ENCODE data around the gene SPPL2A. TPM values are rescaled to one million over a fixed set of nuclear protein-coding genes. Genes with fewer than 3 reads are reported as not detected.

Gene SPPL2A
- total and polyA plus RNA-seq, 2 of the 13 experiments (the other 11 are each of a cell fraction or from before 2014, with no cell fraction given) = 80.5 to 105 TPM

DNA sequence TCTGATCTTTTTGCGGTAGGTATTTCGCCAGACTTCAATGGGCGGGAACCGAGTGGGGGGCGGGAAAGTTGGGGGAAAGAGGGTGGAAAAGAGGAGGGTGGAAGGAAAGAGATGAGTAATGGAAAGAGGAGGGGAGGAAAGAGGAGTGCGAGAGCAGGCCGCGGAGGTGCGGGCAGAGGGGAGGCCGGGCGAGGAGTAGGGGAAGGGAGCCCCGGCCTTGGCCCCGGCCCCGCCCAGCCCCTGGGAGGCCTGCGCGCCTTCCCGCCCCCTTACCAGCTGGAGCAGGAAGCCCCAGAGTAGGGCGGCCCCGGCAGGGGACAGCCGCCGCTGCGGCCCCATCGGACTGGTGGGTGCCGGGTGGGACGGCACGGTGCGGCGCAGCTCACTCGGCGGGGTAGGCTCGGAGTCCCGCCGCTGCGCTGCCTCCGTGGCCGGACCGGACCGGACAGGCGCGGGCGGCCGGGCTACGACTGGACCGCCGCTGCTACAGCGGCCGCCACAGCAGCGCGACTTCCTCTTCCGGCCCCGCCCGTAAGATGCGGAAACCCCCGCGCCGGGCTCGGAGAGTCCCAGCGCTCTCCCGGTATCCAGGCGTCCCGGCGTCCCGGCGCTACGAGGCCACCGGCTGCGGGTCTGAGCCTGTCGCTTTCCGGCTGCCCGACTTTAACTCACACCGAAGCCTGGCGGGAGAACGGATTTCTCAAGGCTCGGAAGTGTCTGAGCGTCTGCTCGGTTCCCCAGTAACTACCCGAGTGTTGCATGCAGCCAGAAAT is at the start of gene SPPL2A (continued):
- TF ChIP-seq REL (CRISPR knock-in tag; conservative IDR thresholded peaks at IDR 0.05) (no peak; the same call in 1 of the 2 replicates), HBP1 (CRISPR knock-in tag; IDR thresholded peaks at IDR 0.05; ENCODE audit: low read depth) (peak; percentile 54), RXRA (CRISPR knock-in tag; IDR thresholded peaks at IDR 0.05) (peak; percentile 39; the same call in 1 of the 2 replicates), TSC22D2 (CRISPR knock-in tag; IDR thresholded peaks at IDR 0.05; ENCODE audit: borderline replicate concordance) (0 out of 2 replicates have a peak, but pooled peaks have one; percentile 19), MYNN (CRISPR knock-in tag; IDR thresholded peaks at IDR 0.05; ENCODE audit: low read depth) (0 out of 2 replicates have a peak, but pooled peaks have one; percentile 18), ASH2L (IDR thresholded peaks at IDR 0.05; ENCODE audit: insufficient read length, low read depth, low read length) (peak; percentile 41), KLF6 (CRISPR knock-in tag; IDR thresholded peaks at IDR 0.05) (peak; percentile 50; the same call in 1 of the 2 replicates), ARNT2 (CRISPR knock-in tag; IDR thresholded peaks at IDR 0.05; ENCODE audit: low read depth) (peak; percentile 73), ZNF44 (CRISPR knock-in tag; IDR thresholded peaks at IDR 0.05) (no peak), PAF1 (CRISPR knock-in tag; IDR thresholded peaks at IDR 0.05) (no peak), HDAC2 (CRISPR knock-in tag; IDR thresholded peaks at IDR 0.05) (peak; percentile 15; the same call in 1 of the 2 replicates), ZNF614 (CRISPR knock-in tag; IDR thresholded peaks at IDR 0.05; ENCODE audit: borderline replicate concordance) (0 out of 2 replicates have a peak, but pooled peaks have one; percentile 23), POGK (CRISPR knock-in tag; conservative IDR thresholded peaks at IDR 0.05) (peak; percentile 77; the same call in 1 of the 2 replicates), SALL1 (CRISPR knock-in tag; IDR thresholded peaks at IDR 0.05) (peak; percentile 78), KDM6A (CRISPR knock-in tag; IDR thresholded peaks at IDR 0.05; ENCODE audit: low read depth) (0 out of 2 replicates have a peak, but pooled peaks have one; percentile 11), ZSCAN25 (CRISPR knock-in tag; IDR thresholded peaks at IDR 0.05) (peak; percentile 99), ZNF335 (CRISPR knock-in tag; IDR thresholded peaks at IDR 0.05) (peak; percentile 30; the same call in 1 of the 2 replicates), TAF1 (CRISPR knock-in tag; IDR thresholded peaks at IDR 0.05) (peak; percentile 78)
- TF ChIP-seq, protein P1, sequence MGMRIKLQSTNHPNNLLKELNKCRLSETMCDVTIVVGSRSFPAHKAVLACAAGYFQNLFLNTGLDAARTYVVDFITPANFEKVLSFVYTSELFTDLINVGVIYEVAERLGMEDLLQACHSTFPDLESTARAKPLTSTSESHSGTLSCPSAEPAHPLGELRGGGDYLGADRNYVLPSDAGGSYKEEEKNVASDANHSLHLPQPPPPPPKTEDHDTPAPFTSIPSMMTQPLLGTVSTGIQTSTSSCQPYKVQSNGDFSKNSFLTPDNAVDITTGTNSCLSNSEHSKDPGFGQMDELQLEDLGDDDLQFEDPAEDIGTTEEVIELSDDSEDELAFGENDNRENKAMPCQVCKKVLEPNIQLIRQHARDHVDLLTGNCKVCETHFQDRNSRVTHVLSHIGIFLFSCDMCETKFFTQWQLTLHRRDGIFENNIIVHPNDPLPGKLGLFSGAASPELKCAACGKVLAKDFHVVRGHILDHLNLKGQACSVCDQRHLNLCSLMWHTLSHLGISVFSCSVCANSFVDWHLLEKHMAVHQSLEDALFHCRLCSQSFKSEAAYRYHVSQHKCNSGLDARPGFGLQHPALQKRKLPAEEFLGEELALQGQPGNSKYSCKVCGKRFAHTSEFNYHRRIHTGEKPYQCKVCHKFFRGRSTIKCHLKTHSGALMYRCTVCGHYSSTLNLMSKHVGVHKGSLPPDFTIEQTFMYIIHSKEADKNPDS (CRISPR knock-in tag; IDR thresholded peaks at IDR 0.05) = no peak
- TF ChIP-seq, protein P2, sequence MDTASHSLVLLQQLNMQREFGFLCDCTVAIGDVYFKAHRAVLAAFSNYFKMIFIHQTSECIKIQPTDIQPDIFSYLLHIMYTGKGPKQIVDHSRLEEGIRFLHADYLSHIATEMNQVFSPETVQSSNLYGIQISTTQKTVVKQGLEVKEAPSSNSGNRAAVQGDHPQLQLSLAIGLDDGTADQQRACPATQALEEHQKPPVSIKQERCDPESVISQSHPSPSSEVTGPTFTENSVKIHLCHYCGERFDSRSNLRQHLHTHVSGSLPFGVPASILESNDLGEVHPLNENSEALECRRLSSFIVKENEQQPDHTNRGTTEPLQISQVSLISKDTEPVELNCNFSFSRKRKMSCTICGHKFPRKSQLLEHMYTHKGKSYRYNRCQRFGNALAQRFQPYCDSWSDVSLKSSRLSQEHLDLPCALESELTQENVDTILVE (CRISPR knock-in tag; IDR thresholded peaks at IDR 0.05) = peak; percentile 90; the same call in 1 of the 2 replicates
- TF ChIP-seq, protein P3, sequence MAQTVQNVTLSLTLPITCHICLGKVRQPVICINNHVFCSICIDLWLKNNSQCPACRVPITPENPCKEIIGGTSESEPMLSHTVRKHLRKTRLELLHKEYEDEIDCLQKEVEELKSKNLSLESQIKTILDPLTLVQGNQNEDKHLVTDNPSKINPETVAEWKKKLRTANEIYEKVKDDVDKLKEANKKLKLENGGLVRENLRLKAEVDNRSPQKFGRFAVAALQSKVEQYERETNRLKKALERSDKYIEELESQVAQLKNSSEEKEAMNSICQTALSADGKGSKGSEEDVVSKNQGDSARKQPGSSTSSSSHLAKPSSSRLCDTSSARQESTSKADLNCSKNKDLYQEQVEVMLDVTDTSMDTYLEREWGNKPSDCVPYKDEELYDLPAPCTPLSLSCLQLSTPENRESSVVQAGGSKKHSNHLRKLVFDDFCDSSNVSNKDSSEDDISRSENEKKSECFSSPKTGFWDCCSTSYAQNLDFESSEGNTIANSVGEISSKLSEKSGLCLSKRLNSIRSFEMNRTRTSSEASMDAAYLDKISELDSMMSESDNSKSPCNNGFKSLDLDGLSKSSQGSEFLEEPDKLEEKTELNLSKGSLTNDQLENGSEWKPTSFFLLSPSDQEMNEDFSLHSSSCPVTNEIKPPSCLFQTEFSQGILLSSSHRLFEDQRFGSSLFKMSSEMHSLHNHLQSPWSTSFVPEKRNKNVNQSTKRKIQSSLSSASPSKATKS (CRISPR knock-in tag; IDR thresholded peaks at IDR 0.05) = no peak

Measured in HepG2 (cell line).